Measurements from ENCODE around the gene RNF186.

The RNF186 gene

DNA sequence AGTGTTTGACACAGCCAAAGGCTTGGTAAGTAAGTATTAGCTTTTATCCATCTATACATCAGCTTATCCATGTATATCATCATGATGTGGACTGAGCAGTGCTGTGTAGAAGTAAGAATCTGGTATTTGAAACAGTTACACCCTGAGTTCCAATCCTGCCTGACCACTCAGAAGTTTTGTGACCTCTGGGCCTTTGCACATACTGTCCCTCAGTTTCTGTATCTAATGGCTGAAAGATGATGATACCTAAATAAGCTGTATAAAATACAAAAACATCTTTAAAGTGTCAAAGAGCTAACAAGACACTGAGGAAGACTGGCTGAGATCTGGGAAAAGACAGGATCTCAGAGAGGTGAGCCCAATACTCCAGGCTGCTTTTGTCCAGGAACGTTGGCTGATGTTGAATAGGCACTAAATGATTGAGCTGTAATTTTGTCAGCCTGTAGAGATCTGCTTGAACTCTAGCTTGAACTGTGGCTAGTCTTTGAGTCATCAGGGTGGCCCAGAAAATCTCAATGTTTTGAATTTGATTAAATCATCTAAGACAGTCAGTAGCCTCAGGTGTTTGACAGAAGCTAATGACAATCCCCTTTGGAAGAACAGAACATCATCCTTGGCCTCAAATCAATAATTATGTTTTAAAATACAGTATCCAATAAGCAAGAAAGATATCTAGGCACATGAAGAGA, 46.9 kb upstream of the RNF186 start:
- no peak for DNase-seq (ENCODE audit: low read depth in 1 of 2, low spot score in 1 of 2)
- Histone ChIP-seq H3K4me3 (replicated peaks; ENCODE audit: insufficient read depth, low read length) (no peak overlapping the region), H3K27me3 (ENCODE audit: insufficient read depth, poor library complexity, severe bottlenecking) (no peaks in the 10 kb centered on the region), H3K27ac (replicated peaks) (no peak overlapping the region)
- TF ChIP-seq SPI1 (IDR thresholded peaks at IDR 0.05; ENCODE audit: borderline replicate concordance, low read depth) (no peak), REST (IDR thresholded peaks at IDR 0.05; ENCODE audit: insufficient replicate concordance, low read depth) (no peak), GABPA (IDR thresholded peaks at IDR 0.05; ENCODE audit: low read depth) (no peak), POLR2AphosphoS5 (IDR thresholded peaks at IDR 0.05; ENCODE audit: low read depth) (no peak)
- TF ChIP-seq, protein P1, sequence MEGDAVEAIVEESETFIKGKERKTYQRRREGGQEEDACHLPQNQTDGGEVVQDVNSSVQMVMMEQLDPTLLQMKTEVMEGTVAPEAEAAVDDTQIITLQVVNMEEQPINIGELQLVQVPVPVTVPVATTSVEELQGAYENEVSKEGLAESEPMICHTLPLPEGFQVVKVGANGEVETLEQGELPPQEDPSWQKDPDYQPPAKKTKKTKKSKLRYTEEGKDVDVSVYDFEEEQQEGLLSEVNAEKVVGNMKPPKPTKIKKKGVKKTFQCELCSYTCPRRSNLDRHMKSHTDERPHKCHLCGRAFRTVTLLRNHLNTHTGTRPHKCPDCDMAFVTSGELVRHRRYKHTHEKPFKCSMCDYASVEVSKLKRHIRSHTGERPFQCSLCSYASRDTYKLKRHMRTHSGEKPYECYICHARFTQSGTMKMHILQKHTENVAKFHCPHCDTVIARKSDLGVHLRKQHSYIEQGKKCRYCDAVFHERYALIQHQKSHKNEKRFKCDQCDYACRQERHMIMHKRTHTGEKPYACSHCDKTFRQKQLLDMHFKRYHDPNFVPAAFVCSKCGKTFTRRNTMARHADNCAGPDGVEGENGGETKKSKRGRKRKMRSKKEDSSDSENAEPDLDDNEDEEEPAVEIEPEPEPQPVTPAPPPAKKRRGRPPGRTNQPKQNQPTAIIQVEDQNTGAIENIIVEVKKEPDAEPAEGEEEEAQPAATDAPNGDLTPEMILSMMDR (IDR thresholded peaks at IDR 0.05; ENCODE audit: insufficient read depth, low read length): no peak

GRCh38 chr1:19861034-19861433, 46.0 kb upstream of the RNF186 start:
- Histone ChIP-seq H3K4me3 (replicated peaks; ENCODE audit: insufficient read depth, low read length) (no peak overlapping the region), H3K27ac (replicated peaks) (no peak overlapping the region), H3K27me3 (ENCODE audit: insufficient read depth, poor library complexity, severe bottlenecking) (no peaks in the 10 kb centered on the region)
- DNase-seq (ENCODE audit: low read depth in 1 of 2, low spot score in 1 of 2): no peak
- TF ChIP-seq SPI1 (IDR thresholded peaks at IDR 0.05; ENCODE audit: borderline replicate concordance, low read depth): no peak
- no peak for TF ChIP-seq REST (IDR thresholded peaks at IDR 0.05; ENCODE audit: insufficient replicate concordance, low read depth)
- TF ChIP-seq, protein P1 (IDR thresholded peaks at IDR 0.05; ENCODE audit: insufficient read depth, low read length): no peak
- TF ChIP-seq GABPA (IDR thresholded peaks at IDR 0.05; ENCODE audit: low read depth): no peak
- TF ChIP-seq POLR2AphosphoS5 (IDR thresholded peaks at IDR 0.05; ENCODE audit: low read depth): no peak

- Histone ChIP-seq H3K27me3 (ENCODE audit: insufficient read depth, poor library complexity, severe bottlenecking) (no peaks in the 10 kb centered on the region), H3K4me3 (replicated peaks; ENCODE audit: insufficient read depth, low read length) (no peak overlapping the region), H3K27ac (replicated peaks) (no peak overlapping the region)
- no peak for DNase-seq (ENCODE audit: low read depth in 1 of 2, low spot score in 1 of 2)
- TF ChIP-seq, protein P1 (IDR thresholded peaks at IDR 0.05; ENCODE audit: insufficient read depth, low read length): no peak
- TF ChIP-seq SPI1 (IDR thresholded peaks at IDR 0.05; ENCODE audit: borderline replicate concordance, low read depth) (no peak), GABPA (IDR thresholded peaks at IDR 0.05; ENCODE audit: low read depth) (no peak), REST (IDR thresholded peaks at IDR 0.05; ENCODE audit: insufficient replicate concordance, low read depth) (no peak), POLR2AphosphoS5 (IDR thresholded peaks at IDR 0.05; ENCODE audit: low read depth) (no peak)
Observed at GRCh38 chr1:19860418-19860817, 45.3 kb upstream of the RNF186 start.

Data from HL-60 (cell line).